OCI-LY7 (cell line): Measurements from ENCODE around the gene MAP3K7CL.

Experiments used
- EZH2phosphoT487 ChIP-seq: fragments of 200-600 bp; sonication (generic); IDR thresholded peaks from 2 replicates; pipeline ENCODE4 v1.6.1; 2018; ENCODE audit warnings: low read depth, borderline replicate concordance, mild to moderate bottlenecking, mixed run types, antibody characterized with exemption, low read length, moderate library complexity, mixed read lengths
- TF ChIP-seq, protein P1 (sequence below): fragments of 200-600 bp; sonication (generic); conservative IDR thresholded peaks from 2 replicates; pipeline ENCODE4 v1.5.1; 2014; ENCODE audit warnings: mild to moderate bottlenecking, antibody characterized with exemption, low read length, moderate library complexity, mixed read lengths

DNA sequence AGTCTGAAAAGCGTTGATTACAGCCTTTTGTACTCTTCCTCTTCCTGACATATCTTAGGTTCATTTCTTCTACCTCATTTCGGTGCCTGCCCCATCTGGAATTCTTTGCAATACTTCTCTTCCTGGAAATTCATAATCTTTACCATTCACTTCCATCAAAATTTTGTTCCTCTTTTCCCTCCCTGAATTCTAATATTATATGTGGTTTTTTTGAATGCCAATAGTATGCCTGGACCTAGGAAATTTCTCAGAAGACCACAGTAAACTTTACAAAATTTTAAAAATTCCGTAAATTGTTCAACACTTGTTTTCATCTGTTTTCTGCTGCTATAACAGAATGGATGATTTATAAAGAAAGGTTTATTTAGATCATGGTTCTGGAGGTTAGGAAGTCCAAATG is 76.8 kb downstream of the MAP3K7CL start:
- TF ChIP-seq, protein P1, sequence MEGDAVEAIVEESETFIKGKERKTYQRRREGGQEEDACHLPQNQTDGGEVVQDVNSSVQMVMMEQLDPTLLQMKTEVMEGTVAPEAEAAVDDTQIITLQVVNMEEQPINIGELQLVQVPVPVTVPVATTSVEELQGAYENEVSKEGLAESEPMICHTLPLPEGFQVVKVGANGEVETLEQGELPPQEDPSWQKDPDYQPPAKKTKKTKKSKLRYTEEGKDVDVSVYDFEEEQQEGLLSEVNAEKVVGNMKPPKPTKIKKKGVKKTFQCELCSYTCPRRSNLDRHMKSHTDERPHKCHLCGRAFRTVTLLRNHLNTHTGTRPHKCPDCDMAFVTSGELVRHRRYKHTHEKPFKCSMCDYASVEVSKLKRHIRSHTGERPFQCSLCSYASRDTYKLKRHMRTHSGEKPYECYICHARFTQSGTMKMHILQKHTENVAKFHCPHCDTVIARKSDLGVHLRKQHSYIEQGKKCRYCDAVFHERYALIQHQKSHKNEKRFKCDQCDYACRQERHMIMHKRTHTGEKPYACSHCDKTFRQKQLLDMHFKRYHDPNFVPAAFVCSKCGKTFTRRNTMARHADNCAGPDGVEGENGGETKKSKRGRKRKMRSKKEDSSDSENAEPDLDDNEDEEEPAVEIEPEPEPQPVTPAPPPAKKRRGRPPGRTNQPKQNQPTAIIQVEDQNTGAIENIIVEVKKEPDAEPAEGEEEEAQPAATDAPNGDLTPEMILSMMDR, result no peak
- TF ChIP-seq EZH2phosphoT487, result no peak
